NCI-H1417 (cell line): ENCODE measurements around the gene CAPN1.
A peak's percentile ranks its signal among the peaks of the same experiment; 100 is the strongest.
"Not testable (repeated sequence)": the region's sequence is repeated elsewhere in the genome, so short reads cannot be mapped to it uniquely, and the experiment has no call there.

ENCODE experiments used
- DNase-seq, 3 experiments: peaks; one replicate each; lab custom pipeline; 2025; lab: John Stamatoyannopoulos, UW

The CAPN1 gene

GRCh38 chr11:65218446-65218845, 36.7 kb downstream of the CAPN1 start:
- DNase-seq, result no peak

- no peak for DNase-seq
Observed at GRCh38 chr11:65219930-65220213, 38.1 kb downstream of the CAPN1 start.

GRCh38 chr11:65221026-65221425, 39.3 kb downstream of the CAPN1 start:
- no peak for DNase-seq

GRCh38 chr11:65223011-65223410, 41.3 kb downstream of the CAPN1 start:
- no peak for DNase-seq

- DNase-seq, result no peak
Observed at GRCh38 chr11:65224930-65225278, 43.2 kb downstream of the CAPN1 start.

GRCh38 chr11:65225279-65226102, 43.8 kb downstream of the CAPN1 start:
- DNase-seq, result no peak

- no peak for DNase-seq
Observed at GRCh38 chr11:65226103-65226442, 44.3 kb downstream of the CAPN1 start.

- no peak for DNase-seq
Observed at GRCh38 chr11:65227879-65228278, 46.2 kb downstream of the CAPN1 start.

- no peak for DNase-seq
Observed at GRCh38 chr11:65236194-65237059, 54.7 kb downstream of the CAPN1 start.

GRCh38 chr11:65238302-65238701, 56.6 kb downstream of the CAPN1 start:
- not testable (repeated sequence) for DNase-seq

- DNase-seq, result no peak
Observed at GRCh38 chr11:65241134-65241533, 59.4 kb downstream of the CAPN1 start.

- DNase-seq, result no peak
Observed at GRCh38 chr11:65241692-65242091, 60.0 kb downstream of the CAPN1 start.

GRCh38 chr11:65242389-65242788, 60.7 kb downstream of the CAPN1 start:
- peak in 1 of 3 experiments; percentile 93 for DNase-seq

- peak in 1 of 3 experiments; percentile 17 for DNase-seq
Observed at GRCh38 chr11:65243797-65244196, 62.1 kb downstream of the CAPN1 start.

GRCh38 chr11:65245046-65245445, 63.3 kb downstream of the CAPN1 start:
- DNase-seq, result not testable (repeated sequence)

- no peak for DNase-seq
Observed at GRCh38 chr11:65246506-65246905, 64.8 kb downstream of the CAPN1 start.

GRCh38 chr11:65248184-65248710, 66.5 kb downstream of the CAPN1 start:
- DNase-seq, result not testable (repeated sequence)

- no peak for DNase-seq
Observed at GRCh38 chr11:65251476-65251875, 69.7 kb downstream of the CAPN1 start.

- no peak for DNase-seq
Observed at GRCh38 chr11:65254724-65255123, 73.0 kb downstream of the CAPN1 start.

- no peak for DNase-seq
Observed at GRCh38 chr11:65258988-65259387, 77.3 kb downstream of the CAPN1 start.

GRCh38 chr11:65260302-65260701, 78.6 kb downstream of the CAPN1 start:
- DNase-seq, result no peak

GRCh38 chr11:65260756-65261590, 79.2 kb downstream of the CAPN1 start:
- DNase-seq, result no peak
